Stimulated activated CD4-positive, alpha-beta T cell treated with anti-CD3 and anti-CD28 coated beads, Interleukin-1b, Interleukin-23, amount 100 ng/mL, for 4 hours (primary cell): ENCODE data around the gene GOLGA8R.
"Not testable (repeated sequence)": the region's sequence is repeated elsewhere in the genome, so short reads cannot be mapped to it uniquely, and the experiment has no call there.

Experiments
- DNase-seq, 2 donors: peaks; one replicate each; pipeline ENCODE4 v3.0.0-alpha.2; 2020; ENCODE audit warnings: low read depth in 2 of 2

Gene GOLGA8R, protein sequence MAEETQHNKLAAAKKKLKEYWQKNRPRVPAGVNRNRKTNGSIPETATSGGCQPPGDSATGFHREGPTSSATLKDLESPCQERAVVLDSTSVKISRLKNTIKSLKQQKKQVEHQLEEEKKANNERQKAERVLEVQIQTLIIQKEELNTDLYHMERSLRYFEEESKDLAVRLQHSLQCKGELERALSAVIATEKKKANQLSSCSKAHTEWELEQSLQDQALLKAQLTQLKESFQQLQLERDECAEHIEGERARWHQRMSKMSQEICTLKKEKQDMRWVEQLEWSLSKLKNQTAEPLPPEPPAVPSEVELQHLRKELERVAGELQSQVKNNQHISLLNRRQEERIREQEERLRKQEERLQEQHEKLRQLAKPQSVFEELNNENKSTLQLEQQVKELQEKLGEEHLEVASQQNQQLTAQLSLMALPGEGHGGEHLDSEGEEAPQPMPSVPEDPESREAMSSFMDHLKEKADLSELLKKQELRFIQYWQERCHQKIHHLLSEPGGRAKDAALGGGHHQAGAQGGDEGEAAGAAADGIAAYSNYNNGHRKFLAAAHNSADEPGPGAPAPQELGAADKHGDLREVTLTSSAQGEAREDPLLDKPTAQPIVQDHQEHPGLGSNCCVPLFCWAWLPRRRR

DNA sequence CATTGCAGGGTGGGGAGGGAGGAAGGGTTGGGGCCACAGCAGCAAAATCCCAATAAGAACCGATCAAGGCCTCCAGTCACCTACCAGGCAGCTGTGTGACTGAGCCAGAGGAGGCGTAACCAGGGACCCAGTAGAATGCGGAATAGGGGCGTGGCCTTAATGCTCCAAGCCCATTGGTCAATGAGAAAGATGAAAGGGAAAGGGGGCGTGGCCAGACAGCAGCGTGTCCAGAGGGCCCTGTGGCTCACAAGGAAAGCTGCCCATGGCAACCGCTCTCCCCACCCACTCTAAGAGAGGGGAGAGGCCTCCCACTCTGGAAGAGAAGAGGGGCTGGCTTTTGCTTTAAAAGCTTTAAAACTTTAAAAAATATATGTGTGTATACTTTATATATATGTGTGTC lies at the start of gene GOLGA8R:
TSS of gene GOLGA8R (minus strand) at position 101 of the 400 bp plus-strand sequence. CDS start at position 3, 98 bp downstream.
- not testable (repeated sequence) for DNase-seq

- not testable (repeated sequence) for DNase-seq
These were observed 49.8 kb upstream of the GOLGA8R start for GRCh38 chr15:30463849-30464248.

DNA sequence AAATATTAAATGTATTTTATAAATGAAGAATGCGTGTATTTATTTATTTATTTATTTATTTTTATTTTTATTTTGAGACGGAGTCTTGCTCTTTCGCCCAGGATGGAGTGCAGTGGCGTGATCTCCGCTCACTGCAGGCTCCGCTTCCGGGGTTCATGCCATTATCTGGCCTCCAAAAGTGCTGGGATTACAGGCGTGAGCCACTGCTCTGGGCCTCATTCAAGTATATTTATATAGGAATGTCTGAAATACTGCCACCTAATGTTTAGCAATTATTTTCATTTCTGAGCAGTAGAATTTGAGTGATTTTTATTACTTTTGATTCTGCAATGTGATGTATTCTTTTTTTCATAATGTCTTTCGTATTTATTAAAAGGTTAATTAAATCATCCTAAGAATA lies 48.1 kb upstream of the GOLGA8R start:
- DNase-seq: not testable (repeated sequence)

DNA sequence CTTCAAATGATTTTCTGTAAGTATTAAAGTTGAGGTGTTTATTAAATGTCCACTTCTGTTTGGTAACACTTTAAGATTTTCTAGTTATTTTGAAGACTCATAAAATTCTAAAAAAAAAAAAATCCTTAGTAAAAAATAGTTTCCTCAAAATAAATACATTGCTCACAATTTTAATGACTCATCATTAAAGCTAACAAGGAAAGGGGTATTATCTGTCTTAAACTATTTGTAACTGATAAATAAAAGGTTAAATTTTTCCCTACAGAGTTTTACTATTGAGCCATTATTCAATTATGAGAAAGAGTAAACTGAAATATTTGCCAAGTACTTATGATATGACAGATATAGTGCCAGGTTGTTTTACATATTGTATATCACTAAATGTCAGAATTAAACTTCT lies 38.6 kb upstream of the GOLGA8R start:
- DNase-seq: not testable (repeated sequence)

- not testable (repeated sequence) for DNase-seq
These were observed 24.3 kb upstream of the GOLGA8R start for GRCh38 chr15:30438348-30438747.

GRCh38 chr15:30435878-30436277 lies 21.8 kb upstream of the GOLGA8R start:
- DNase-seq: not testable (repeated sequence)

GRCh38 chr15:30420723-30421122 lies 6.7 kb upstream of the GOLGA8R start:
- not testable (repeated sequence) for DNase-seq

GRCh38 chr15:30407636-30408035 lies 6.4 kb downstream of the GOLGA8R start:
- DNase-seq: not testable (repeated sequence)

GRCh38 chr15:30398988-30399387 lies 15.1 kb downstream of the GOLGA8R start:
- peak; percentile 43 to 45 for DNase-seq

- not testable (repeated sequence) for DNase-seq
These were observed 20.4 kb downstream of the GOLGA8R start for GRCh38 chr15:30393664-30393991.

DNA sequence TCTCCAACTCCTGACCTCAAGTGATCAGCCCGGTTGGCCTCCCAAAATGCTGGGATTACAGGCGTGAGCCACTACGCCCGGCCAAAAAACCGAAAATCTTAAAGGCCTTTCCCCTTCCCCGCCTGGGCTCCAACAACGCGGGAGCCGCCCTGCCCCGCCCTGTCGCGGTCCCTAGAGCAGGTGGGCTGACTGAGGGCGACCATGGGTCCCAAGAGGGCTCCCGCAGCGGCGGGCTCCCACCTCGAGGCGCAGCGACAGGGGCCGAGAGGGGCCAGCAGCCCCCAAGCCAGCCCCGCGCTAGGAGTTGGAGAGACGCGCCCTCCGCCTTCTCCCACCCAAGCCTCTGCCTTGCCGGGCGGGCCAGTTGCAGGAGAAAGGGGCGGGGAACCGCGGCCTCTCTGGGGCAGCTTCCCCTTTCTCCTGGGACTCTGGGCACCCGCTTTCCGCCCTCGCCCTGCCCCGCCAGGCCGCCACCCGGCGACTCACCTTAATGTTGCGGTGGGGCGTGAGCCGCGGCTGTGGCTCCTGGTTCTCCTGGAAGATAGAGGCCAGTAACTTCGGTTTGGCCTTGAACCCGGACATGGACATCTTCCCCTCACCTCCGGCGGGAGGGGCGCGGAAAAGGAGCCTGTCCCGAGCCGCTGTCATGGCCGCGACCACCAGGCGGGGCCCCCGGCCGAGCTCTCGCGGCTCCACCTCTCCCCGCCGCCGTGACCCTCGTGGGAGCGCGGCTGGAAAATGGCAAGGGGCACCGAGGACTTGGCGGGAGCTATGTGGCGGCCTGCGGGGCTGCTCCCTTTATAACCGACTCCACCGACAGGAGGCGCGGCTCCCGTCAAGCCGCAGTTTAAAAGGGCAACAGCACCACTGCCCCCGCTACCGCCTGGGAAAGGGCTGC lies 21.0 kb downstream of the GOLGA8R start, which contains the start of gene CHRFAM7A:
TSS of gene CHRFAM7A (minus strand) at position 775 of the 898 bp plus-strand sequence. CDS start 10,189 bp downstream, outside the sequence.
- DNase-seq: not testable (repeated sequence)

GRCh38 chr15:30386318-30386887 lies 27.7 kb downstream of the GOLGA8R start:
- not testable (repeated sequence) for DNase-seq

DNA sequence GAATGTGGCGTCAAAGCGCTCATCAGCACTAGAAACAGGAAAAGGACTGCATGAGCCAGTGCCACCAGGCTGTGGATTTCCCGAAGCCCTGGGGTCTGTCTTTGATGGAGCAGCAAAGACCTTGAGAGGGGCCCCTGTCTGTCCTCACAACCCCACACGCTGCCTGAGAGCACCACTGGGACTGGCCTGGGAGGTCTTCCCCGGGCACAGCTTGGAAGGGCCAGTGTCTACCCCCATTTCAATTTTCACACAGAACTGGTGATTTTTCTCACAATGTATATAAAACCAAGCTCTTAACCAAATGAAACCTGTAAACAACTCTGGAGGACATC lies 37.0 kb downstream of the GOLGA8R start:
- DNase-seq: not testable (repeated sequence)

DNA sequence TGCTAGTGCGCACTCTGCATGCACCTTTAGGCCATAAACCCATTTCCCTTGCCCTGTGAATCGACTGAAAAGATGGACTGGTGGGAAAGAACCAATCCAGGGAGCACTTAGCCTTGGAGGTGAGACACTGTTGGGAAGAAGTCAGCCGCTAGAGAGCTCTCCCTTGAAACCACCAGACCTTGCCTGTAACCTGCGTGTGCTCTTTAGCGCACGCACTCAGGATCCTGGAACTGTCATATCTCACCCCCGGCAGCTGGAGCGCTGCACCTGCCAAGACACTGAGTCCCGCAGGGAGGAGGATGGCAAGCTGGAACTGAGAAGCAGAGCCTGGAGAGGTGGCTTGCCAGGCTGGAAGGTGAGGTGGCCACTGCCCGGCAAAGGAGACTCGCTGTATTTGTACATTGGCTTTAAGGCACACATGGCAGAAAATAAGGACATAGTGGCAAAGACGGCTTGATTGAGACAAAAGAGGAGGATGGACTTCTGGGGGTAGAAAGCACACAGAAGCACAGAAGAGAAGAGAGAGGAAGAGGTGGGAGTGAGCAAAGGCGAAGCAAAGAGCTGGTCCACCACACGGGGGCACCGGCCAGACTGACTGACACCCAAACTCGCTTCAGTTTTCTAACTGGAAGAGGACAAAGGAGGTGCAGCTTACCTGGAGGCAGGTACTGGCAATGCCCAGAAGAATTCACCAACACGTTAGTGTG lies 37.5 kb downstream of the GOLGA8R start:
- not testable (repeated sequence) for DNase-seq

DNA sequence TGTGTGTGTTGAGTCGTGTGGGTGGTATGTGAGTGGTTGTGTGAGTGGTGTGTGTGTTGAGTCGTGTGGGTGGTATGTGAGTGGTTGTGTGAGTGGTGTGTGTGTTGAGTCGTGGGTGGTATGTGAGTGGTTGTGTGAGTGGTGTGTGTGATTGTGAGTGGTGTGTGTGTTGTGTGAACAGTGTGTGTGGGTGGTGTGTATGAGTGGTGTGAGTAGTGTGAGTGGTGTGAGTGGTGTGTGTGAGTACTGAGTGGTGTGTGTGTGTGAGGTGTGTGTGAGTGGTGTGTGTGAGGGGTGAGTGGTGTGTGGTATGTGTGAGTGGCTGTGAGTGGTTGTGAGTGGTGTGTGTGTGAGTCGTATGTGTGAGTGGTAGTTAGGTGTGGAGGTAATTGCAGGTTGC lies 38.2 kb downstream of the GOLGA8R start:
- DNase-seq: not testable (repeated sequence)

- not testable (repeated sequence) for DNase-seq
These were observed 39.2 kb downstream of the GOLGA8R start for GRCh38 chr15:30374862-30375261.

DNA sequence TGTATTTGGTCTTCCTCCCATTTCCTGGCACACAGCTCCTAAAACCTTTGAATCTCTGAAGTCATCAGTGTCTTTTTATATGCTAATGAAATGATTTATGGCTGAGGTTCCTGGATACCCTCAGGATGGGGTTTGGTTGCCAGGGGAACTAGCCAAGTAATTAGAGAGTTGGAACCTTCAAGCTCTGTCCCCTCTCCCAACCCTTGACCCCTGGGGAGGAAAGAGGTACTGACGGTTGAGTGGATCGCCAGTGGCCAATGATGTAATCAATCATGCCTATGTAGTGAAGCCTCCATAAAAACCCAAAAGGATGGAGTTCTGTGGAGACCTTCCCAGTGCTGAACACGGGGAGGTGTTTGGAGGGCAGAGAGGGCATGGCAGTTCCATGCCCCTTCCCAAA lies 45.8 kb downstream of the GOLGA8R start:
- DNase-seq: not testable (repeated sequence)

DNA sequence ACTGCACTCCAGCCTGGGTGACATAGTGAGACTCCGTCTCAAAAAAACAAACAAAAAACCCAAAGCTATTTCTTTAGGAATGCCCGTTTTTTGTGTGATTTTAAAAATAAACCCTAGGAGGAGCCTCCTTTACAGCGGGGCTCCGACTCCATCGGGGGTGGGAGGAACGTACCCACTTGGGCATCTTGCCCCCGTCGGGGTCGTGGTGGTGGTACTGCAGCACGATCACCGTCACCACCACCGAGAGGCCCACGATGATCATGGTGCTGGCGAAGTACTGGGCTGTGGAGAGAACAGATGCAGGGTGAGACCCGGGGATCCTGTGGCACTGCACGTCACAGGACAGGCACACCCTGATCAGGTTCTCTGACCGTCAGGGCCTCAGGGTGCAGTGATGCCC lies 46.8 kb downstream of the GOLGA8R start:
- DNase-seq: not testable (repeated sequence)

DNA sequence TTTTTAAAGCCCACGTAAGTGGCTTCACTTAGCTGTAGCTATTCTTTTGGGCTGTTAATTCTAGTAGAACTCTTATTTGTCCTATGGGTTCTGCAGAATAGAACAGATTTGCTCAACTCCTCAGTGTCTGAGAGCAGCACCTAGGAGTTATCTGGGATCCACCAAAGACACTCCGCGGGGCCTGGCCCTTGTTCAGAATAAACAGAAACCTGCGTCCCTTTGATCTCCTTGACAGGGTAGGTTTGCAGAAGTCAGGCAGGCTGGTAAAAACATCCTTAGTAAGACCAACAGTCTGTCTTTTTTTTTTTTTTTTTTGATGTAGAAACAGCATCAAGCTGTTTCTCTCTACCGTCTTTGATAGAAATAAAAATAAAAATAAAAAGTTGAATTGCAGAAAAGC lies 52.7 kb downstream of the GOLGA8R start:
- not testable (repeated sequence) for DNase-seq

DNA sequence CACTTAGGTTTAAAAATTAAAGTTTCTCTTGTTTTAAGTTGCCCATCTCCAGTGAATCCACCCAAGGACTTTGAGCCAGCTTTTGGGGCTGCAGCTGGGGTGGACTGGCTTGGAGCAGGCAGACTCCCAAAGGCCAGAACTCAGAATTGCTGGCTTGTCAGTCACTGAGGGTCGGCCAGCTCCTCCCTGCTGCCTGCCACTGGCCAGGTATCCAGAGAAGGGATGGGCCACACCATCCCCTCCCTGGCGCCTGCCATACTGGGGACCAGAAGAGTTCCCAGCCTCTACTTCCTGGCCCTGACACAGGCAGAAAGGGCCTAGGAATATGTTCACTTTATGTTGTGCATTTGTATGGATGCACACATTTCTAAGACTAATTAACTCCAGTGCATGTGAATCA lies 53.1 kb downstream of the GOLGA8R start:
- DNase-seq: not testable (repeated sequence)

- not testable (repeated sequence) for DNase-seq
These were observed 59.0 kb downstream of the GOLGA8R start for GRCh38 chr15:30355043-30355442.
